OCI-LY3 (cell line): Measurements from ENCODE around the gene SRSF2.

ENCODE experiments used
- H2AFZ ChIP-seq: fragments of 200-600, 300-600 bp; shearing (Covaris generic); 2 replicates; pipeline ENCODE4 v1.6.0; 2014; ENCODE audit warnings: antibody characterized with exemption, low read depth, low read length
- H3K27ac ChIP-seq: fragments of 200-600, 300-600 bp; sonication (generic); 2 replicates; pipeline ENCODE4 v1.5.1; 2014; ENCODE audit warnings: mild to moderate bottlenecking, low read length, moderate library complexity, mixed read lengths
- H3K27me3 ChIP-seq: fragments of 200-600, 300-600 bp; sonication (generic); 2 replicates; pipeline ENCODE4 v1.6.1; 2014; ENCODE audit warnings: low read depth, low read length, mixed read lengths
- H3K36me3 ChIP-seq: fragments of 200-600, 300-600 bp; sonication (generic); replicated peaks from 2 replicates; pipeline ENCODE3; 2014; ENCODE audit warnings: low read depth, low read length, mixed read lengths
- H3K4me1 ChIP-seq: fragments of 300-600, 200-600 bp; sonication (generic); 2 replicates; pipeline ENCODE4 v1.6.1; 2014; ENCODE audit warnings: low read length, mixed read lengths
- H3K4me2 ChIP-seq: fragments of 200-600, 300-600 bp; sonication (generic); 2 replicates; pipeline ENCODE4 v1.6.1; 2014; ENCODE audit warnings: low read length, mixed read lengths
- H3K4me3 ChIP-seq: fragments of 300-600, 200-600 bp; sonication (generic); 2 replicates; pipeline ENCODE4 v1.5.1; 2014; ENCODE audit warnings: antibody characterized with exemption, mild to moderate bottlenecking, low read length, moderate library complexity
- H3K79me2 ChIP-seq: fragments of 300-600, 200-600 bp; shearing (Covaris generic); 2 replicates; pipeline ENCODE4 v1.6.1; 2014; ENCODE audit warnings: mild to moderate bottlenecking, low read length, mixed read lengths
- H3K9ac ChIP-seq: fragments of 300-600, 200-600 bp; shearing (Covaris generic); 2 replicates; pipeline ENCODE4 v1.6.0; 2014; ENCODE audit warnings: mild to moderate bottlenecking, low read length, moderate library complexity
- H3K9me3 ChIP-seq: fragments of 200-600, 300-600 bp; shearing (Covaris generic); 2 replicates; pipeline ENCODE4 v1.6.1; 2014; ENCODE audit warnings: low read length, mixed read lengths; ENCODE audit not compliant: insufficient read depth
- H4K20me1 ChIP-seq: fragments of 200-600, 300-600 bp; sonication (generic); 2 replicates; pipeline ENCODE4 v1.6.1; 2016; ENCODE audit warnings: low read length, mixed read lengths; ENCODE audit not compliant: insufficient read depth
- EZH2phosphoT487 ChIP-seq: fragments of 200-600 bp; shearing (Covaris generic); IDR thresholded peaks from 2 replicates; pipeline ENCODE4 v1.6.1; 2018; ENCODE audit warnings: antibody characterized with exemption, mixed run types, low read depth
- TF ChIP-seq, protein P1 (sequence below): fragments of 200-600, 300-600 bp; sonication (generic); IDR thresholded peaks from 2 replicates; pipeline ENCODE4 v1.5.1; 2014; ENCODE audit warnings: antibody characterized with exemption, low read length, low read depth

Gene SRSF2

DNA sequence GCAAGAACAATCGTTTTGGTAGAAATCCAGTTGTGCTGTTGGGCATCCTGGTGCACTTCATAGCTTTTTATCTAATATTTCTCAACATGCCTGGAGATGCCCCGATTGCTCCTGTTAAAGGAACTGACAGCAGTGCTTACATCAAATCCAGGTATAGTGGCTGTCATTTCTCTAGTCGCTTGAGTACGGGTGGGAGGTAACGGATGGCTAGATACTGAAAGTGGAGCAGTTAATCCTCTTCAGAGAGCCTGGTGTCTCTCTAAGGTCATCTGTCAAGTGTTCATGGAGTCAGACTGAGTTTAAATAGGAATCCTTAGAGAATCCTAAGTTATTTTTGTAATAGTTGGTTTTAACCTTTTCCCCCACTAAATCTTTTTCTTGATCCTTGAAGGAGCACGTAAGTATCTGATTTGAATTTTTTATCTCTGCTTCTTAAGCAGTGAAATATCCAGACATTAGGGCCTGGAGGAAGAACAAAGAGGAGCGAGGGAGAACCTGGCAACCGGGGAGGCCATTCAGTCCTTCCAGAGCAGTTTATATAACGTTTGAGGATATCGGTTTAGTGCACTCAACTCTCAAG lies 38.0 kb upstream of the SRSF2 start:
- no peak overlapping the region for H3K27ac ChIP-seq
- H3K79me2 ChIP-seq = no peaks in the 10 kb centered on the region
- H3K4me2 ChIP-seq = no peak overlapping the region
- H3K36me3 ChIP-seq = peaks cover 10% of the 10 kb centered on the region
- H3K4me3 ChIP-seq = no peak overlapping the region
- no peaks in the 10 kb centered on the region for H4K20me1 ChIP-seq
- H3K9me3 ChIP-seq = no peaks in the 10 kb centered on the region
- no peak overlapping the region for H3K9ac ChIP-seq
- TF ChIP-seq, protein P1, sequence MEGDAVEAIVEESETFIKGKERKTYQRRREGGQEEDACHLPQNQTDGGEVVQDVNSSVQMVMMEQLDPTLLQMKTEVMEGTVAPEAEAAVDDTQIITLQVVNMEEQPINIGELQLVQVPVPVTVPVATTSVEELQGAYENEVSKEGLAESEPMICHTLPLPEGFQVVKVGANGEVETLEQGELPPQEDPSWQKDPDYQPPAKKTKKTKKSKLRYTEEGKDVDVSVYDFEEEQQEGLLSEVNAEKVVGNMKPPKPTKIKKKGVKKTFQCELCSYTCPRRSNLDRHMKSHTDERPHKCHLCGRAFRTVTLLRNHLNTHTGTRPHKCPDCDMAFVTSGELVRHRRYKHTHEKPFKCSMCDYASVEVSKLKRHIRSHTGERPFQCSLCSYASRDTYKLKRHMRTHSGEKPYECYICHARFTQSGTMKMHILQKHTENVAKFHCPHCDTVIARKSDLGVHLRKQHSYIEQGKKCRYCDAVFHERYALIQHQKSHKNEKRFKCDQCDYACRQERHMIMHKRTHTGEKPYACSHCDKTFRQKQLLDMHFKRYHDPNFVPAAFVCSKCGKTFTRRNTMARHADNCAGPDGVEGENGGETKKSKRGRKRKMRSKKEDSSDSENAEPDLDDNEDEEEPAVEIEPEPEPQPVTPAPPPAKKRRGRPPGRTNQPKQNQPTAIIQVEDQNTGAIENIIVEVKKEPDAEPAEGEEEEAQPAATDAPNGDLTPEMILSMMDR = no peak
- TF ChIP-seq EZH2phosphoT487 = no peak
- H3K4me1 ChIP-seq = no peaks in the 10 kb centered on the region
- H3K27me3 ChIP-seq = no peaks in the 10 kb centered on the region
- no peak overlapping the region for H2AFZ ChIP-seq

DNA sequence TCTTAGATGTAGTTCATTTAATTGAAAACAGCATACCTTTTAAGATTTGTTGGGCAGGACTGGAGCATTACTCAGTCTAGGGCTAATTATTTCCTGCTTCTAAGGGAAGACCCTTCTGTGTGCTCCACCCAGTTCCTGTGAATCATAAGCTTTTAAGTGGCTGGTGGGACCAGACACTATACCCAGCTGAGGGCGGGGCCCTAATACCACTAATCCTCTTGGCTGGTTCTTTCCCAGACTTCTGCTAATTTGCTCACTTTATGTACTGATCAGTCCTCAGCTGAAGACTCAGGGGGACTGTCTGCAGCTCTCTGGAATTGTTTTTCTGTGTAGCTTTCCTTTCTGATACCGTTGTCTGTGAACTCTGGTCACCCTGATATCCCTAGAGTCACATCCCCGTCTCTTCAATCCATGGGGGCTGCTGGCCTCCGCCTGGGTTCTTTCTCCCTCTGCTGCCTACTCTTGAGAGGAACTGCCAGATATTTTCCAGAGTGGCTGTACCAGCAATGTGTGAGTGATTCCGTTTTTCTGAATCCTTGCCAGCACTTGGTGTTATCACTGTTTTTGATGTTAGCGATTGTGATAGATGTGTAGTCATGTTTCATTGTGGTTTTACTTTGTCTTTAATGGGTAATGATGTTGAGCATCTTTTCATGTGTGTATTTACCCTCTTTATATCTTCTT lies 35.9 kb upstream of the SRSF2 start:
- no peak overlapping the region for H2AFZ ChIP-seq
- no peaks in the 10 kb centered on the region for H3K4me1 ChIP-seq
- H3K9ac ChIP-seq = no peak overlapping the region
- TF ChIP-seq, protein P1 = no peak
- no peak for TF ChIP-seq EZH2phosphoT487
- no peaks in the 10 kb centered on the region for H4K20me1 ChIP-seq
- H3K4me2 ChIP-seq = no peak overlapping the region
- no peak overlapping the region for H3K4me3 ChIP-seq
- no peak overlapping the region for H3K27ac ChIP-seq
- H3K27me3 ChIP-seq = no peaks in the 10 kb centered on the region
- no peaks in the 10 kb centered on the region for H3K9me3 ChIP-seq
- no peaks in the 10 kb centered on the region for H3K79me2 ChIP-seq
- H3K36me3 ChIP-seq = peaks cover 10% of the 10 kb centered on the region

DNA sequence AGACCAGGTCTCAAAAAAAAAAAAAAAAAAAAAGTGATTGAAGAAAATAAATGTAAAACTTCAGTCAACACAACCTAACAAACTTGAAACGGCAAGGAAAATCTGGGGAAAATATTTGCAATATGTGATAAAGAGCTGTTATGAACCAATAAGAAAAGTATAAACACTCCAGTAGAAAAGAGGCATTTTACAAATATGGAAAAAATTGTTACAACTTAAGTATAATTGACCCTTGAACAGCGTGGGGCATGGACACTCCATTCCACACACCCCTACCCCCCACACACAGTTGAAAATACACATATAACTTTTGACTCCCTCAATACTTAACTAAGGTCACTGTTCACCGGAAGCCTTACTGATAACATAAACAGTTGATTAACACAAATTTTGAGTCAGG lies 21.4 kb upstream of the SRSF2 start:
- H3K4me3 ChIP-seq = no peak overlapping the region
- no peaks in the 10 kb centered on the region for H3K36me3 ChIP-seq
- no peaks in the 10 kb centered on the region for H3K27me3 ChIP-seq
- TF ChIP-seq, protein P1 = no peak
- TF ChIP-seq EZH2phosphoT487 = no peak
- no peaks in the 10 kb centered on the region for H3K79me2 ChIP-seq
- no peak overlapping the region for H3K27ac ChIP-seq
- no peak overlapping the region for H2AFZ ChIP-seq
- H3K9me3 ChIP-seq = no peaks in the 10 kb centered on the region
- H3K9ac ChIP-seq = no peak overlapping the region
- no peak overlapping the region for H3K4me2 ChIP-seq
- peaks cover 2% of the 10 kb centered on the region; the same call in 1 of the 2 replicates for H3K4me1 ChIP-seq
- no peaks in the 10 kb centered on the region for H4K20me1 ChIP-seq

DNA sequence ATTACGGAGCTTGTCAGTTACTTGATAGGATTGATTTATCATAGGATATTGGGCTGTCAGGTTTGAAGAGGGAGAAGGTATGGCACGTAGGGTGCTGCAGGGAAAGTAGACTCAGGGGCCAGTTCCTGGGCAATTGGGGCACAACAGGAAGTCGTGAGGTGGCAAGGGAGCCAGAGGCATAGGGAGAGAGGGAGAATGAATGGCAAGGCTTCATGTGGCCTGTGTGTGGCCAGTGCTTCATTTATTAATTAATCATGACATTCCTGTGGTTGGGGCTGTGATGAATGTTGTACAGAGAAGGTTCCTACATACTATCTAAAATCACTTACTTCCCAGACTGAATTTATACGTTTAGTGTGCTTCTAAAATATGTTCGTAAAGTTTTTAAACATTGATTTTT lies 20.1 kb upstream of the SRSF2 start:
- Histone ChIP-seq H3K4me2 (no peak overlapping the region), H3K27me3 (no peaks in the 10 kb centered on the region), H3K79me2 (no peaks in the 10 kb centered on the region), H3K36me3 (no peaks in the 10 kb centered on the region), H3K9ac (no peak overlapping the region), H3K9me3 (no peaks in the 10 kb centered on the region), H2AFZ (no peak overlapping the region), H3K27ac (no peak overlapping the region), H3K4me3 (no peak overlapping the region), H4K20me1 (no peaks in the 10 kb centered on the region), H3K4me1 (peaks cover 14% of the 10 kb centered on the region)
- TF ChIP-seq, protein P1 = no peak
- no peak for TF ChIP-seq EZH2phosphoT487
